HG03135 (cell line): ENCODE data around the gene ZSCAN29.
"Not testable (repeated sequence)": the region's sequence is repeated elsewhere in the genome, so short reads cannot be mapped to it uniquely, and the experiment has no call there.

Experiments
- ATAC-seq: cut with Tn5 transposase; IDR thresholded peaks from one replicate; pipeline ENCODE4 v1.9.1; 2021; ENCODE audit warnings: mild to moderate bottlenecking, moderate library complexity; ENCODE audit not compliant: unreplicated experiment

Gene ZSCAN29

DNA sequence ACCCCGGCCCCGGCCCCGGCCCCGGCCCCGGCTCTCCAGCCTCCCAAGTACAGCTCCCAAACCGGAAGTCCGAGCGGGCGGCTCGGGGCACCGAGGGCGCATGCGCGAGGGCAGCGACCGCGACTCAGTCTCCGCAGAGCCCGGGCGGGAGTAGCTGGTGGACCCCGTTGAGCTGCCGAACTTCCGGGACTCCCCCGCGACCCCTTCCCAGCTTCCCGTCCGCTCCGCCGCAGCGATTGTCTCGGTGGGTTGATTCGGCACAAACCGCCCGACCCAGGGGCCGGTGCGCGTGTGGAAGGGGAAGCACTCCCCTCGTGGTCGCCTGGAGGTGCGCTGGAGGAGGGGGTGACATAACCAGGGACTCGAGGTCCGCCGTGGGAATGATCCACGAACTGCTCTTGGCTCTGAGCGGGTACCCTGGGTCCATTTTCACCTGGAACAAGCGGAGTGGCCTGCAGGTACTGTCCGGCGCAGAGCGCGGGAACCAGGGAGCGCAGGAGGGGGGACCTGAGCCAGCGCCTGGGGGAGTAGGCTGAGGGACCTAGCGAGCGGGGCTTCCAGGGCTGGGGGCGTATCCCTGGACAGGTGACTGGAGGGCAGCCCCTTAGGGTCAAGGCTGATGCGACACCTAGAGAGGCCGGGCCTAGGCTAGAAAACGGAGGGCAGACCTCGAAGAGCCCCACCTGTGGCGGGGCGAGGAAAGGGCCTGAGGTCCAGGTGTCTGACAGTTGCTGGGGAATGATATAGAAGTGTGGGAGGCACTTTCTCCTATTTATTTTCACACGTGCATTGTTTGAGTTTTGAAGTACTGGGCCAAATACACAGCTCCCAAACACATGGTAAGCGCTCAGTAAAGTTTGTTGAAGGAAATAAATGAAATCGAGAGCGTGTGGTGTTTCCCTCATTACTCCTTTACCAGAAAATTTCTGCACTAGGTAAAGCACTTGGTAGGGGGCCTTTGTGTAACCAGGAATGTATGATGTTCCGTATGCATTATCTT, at the start of gene ZSCAN29, which contains the start of gene TUBGCP4:
ZSCAN29 (minus strand) TSS at position 69 of the 1,000 bp plus-strand sequence. CDS start 1,130 bp downstream, outside the sequence.
TUBGCP4 (plus strand) TSS at position 127 of the 1,000 bp plus-strand sequence; CDS start at position 381, 254 bp downstream.
- peak; percentile 78 for ATAC-seq

DNA sequence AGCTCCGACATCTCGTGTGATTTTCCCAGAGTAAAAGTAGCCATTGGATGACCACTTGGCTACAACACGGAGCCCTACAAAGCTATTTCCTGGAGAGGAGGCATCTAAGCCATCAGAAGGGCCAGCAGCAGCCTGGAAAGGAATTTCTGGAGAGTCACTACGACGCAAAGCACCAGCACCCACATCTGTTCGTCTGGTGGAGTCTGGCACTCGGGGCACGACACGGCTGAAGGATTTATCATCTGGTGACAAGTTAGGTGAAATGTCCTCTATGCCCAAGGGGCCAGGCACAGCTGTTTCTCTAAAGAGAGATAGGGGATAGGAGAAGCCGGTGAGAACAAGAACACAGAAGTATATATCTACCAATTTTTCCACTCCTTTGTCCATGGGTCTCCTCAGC, 49.6 kb upstream of the ZSCAN29 start:
- ATAC-seq, result no peak

DNA sequence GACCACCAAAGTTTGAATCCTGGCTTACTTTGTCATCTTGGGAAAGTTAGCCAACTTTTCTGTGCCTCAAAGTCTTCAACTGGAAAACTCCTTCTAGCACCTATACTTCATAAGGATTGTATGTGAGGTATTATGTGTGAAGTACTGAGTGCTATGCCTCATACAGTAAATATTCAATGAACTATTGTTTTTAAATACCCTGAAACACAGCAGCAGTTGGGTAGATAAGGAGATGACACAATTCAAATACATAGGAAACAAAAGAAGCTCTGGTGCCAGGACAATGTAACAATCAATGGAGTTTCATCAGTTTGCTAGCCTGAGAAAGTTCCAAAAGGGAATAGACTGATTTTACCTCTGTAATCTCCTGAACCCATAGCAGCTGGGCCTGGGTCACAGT, 43.4 kb upstream of the ZSCAN29 start:
- ATAC-seq, result no peak

DNA sequence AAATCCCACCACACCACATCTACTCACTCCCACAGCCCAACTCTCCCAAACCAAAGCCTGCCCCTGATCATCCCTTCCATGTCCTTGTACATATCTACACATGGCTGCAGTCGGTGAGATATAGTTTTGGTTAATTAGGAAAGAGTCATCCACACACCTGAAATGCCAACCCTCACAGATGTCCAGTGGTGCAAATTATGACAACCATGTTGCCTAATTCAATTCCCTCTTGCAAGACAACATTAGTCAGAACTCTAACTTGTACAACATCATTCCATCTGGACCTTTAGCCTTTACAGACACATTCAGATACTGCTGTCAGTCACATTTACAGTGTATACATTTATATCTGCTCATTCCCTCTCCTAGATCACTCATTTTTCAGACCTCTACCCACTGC, 41.3 kb upstream of the ZSCAN29 start:
- no peak for ATAC-seq

DNA sequence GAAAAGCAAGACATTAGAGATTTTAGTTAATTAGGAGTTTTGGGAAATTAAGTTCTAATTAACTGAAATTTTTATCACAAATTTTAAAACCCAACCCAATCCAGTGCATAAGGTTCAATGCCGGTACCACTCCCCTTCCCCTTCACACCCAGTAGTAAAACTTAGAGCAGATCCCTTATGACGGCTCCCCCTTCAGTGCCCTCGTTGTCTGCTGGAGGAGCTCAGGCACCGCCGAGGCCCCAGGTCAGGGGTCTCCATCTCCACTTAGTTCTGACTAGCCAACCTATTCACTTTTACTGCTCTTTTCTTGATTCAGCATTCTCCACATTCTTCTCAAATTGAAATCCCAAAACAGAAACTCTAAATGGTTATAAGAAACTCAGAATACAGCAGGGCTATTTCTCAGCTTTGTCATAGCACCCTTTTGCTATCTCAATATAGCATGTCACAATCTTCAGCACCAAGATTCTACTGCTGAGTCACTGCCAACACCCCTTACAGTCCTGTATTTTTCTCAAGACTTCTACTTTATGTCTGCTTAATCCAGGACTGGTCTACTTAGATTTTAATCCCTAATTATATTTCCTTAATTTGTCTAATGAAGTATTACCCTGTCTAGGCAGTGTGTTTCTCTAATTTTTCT, 39.9 kb upstream of the ZSCAN29 start:
- ATAC-seq, result no peak

DNA sequence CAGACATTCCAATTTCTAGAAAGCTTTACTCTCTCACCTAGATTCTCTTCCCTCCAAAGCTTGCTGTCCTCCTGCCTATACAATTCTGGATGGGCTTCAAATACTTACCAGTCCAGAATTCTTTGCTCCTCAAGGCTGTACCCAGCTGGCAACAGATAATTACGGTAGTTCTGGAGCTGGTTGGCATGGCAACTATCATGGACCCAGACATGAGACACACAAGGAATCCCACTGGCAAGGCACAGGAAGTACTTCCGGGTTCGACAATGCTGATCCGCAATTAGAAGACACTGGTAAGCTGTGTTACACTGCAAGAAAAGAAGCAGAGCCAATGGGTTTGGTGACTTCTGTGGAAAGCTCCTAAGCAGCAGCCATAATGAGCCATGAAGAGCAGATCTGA, 37.9 kb upstream of the ZSCAN29 start:
- no peak for ATAC-seq

DNA sequence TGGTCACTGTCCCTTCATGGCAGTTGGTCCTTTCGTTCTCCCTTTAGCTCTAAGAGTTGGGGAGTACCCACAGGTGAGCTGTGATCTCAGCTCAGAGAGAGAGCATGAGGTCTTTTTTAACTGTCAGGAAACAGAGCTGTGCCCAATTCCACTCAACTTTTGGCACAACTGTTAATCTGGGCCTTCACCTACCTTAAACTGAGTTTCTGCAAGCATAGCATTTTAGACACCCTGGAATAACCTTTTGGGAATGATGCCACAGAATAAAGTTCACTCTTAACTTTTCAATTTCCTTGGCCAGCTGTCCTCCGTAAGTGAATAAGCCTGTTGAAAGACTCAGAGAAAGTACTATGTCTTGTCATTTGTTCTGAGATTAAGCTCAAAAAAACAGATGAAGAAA, 36.0 kb upstream of the ZSCAN29 start:
- no peak for ATAC-seq

DNA sequence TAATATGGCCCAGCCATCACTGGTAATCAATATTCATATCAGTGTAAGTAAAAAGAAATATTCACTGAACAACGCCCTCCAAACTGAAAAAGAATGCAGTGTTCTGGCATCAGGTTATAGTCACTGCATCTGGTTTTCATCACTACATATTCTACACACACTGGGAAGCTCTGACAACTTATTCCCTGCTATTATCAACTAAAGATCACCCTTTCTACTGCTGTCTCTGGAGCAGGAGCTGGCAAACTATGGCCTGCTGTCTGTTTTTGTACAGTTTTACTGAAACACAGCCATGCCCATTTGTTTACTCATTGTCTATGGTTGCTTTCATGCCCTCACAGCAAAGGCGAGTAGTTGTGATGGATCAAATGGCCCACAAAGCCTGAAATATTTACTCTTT, 35.3 kb upstream of the ZSCAN29 start:
- ATAC-seq, result no peak

DNA sequence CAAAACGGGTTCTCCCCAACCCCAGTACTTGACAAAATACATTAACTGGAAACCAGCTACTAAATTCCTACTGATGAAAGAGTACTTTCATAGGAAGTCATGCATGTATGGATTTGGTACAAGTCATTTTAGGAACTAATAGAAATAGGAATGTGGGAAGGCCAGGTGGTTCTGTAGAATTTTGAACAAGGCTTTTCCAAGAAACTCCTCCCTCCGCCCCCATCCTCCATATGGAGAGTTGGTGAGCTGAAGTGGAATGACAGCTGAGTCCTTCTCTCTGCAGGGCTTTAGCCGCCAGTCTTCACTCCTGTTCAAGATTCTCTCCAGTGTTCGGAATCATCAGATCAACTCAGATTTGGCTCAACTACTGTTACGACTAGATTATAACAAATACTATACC, 33.3 kb upstream of the ZSCAN29 start:
- ATAC-seq, result no peak

DNA sequence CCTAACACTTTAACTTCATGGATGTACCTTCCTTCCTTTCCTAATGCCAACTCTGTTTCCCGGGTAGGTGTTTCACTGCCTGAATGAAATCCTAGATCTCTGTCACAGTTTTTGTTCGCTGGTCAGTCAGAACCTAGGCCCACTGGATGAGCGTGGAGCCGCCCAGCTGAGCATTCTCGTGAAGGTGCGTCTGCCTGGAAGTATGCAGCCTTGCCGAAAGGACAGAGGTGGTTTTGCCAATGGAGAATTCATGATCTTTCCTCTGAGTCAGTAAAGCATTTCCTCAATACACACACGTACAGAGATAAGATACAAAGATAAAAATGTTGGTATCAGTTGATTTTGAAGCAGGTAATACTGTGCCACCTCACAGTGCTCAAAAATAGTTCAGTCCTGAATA, 32.8 kb upstream of the ZSCAN29 start:
- ATAC-seq, result no peak

DNA sequence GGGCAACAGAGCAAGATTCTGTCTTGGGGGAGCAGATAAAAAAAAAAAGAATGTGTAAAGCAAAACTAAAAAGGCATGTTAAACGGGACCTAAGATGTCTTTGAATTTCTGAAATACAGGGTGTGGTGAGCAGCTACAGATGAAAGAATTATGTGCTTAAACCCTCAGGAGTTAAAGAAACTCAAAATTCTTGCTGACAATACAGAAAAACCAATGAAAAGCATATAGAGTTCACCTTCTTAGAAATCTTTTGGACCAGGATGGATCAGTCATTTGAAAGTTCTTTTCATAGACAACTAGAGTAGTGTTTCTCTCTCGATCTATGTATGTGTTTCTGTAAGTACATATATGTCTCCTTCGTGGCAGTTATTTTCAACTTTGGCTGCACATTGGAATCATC, 31.4 kb upstream of the ZSCAN29 start:
- ATAC-seq, result no peak

DNA sequence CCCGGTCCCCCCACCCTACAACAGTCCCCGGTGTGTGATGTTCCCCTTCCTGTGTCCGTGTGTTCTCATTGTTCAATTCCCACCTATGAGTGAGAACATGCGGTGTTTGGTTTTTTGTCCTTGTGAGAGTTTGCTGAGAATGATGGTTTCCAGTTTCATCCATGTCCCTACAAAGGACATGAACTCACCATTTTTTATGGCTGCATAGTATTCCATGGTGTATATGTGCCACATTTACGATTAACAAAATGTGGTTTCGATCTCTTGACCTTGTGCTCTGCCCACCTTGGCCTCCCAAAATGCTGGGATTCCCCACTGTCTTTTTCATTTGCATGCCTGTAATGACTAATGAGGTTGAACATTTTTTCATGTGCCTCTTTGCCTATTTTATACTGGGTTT, 22.7 kb upstream of the ZSCAN29 start:
- not testable (repeated sequence) for ATAC-seq

DNA sequence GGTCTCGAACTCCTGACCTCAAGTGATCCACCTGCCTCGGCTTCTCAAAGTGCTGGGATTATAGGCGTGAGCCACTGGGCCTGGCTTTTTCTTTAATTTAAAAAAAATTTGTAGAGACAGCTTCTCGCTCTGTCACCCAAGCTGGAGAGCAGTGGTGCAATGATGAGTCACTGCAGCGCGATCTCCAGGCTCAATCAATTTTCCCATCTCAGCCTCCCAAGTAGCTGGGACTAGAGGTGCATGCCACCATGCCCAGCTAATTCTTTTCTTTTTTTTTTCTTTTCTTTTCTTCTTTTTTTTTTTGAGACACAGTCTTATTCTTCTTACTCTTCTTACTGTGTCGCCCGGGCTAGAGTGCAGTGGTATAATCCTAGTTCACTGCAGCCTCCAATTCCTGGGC, 19.9 kb upstream of the ZSCAN29 start:
- ATAC-seq, result no peak

DNA sequence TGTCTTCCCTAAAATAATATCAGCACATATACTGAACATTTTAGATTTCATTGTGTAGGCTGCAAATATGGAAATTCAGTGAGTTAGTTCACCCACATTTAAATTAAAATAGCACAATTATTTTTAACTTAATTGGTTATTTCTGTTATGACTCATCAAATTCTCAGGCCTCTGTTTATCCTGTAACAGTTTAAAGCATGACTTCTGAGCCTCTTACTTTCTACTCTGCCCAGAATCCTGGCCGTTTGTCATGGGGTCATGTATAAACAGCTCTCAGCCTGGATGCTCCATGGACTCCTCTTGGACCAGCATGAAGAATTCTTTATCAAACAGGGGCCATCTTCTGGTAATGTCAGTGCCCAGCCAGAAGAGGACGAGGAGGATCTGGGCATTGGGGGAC, 12.2 kb upstream of the ZSCAN29 start:
- ATAC-seq, result no peak

DNA sequence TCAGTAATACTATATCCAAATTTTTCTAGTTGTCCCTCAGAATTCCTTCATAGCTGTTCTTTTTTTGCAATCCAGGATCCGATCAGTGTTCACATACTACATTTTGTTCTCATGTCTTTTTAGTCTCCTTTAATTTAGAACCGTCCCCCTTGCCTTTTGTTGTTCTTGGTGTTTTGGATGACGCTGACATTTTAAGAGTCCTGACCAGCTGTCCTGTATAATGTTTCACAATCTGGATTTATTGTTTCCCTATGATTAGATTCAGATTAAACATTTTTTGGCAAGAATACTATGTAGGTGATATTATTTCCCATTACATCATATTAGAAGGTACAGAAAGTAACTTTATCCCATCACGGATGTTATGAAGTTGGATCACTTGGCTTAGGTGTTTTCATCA, 11.5 kb upstream of the ZSCAN29 start:
- no peak for ATAC-seq

DNA sequence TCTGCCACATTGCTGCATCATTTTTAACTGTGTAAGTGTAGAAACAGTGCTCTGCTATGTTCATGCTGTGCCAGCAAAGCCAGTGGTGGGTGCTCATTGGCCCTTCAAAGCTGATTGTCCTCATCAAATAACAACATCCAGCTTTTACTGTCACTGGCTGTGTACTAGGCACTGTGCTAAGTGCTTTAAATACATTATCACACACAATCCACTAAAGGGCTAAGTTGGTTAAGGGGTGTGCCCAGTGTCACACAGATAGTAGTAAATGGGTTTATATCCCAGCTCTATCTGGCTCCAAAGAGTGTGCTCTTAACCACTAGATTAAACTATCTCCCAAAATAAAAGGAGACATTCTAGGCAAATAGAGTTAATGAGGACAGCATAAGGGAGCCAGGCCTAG, 7.8 kb upstream of the ZSCAN29 start:
- no peak for ATAC-seq

DNA sequence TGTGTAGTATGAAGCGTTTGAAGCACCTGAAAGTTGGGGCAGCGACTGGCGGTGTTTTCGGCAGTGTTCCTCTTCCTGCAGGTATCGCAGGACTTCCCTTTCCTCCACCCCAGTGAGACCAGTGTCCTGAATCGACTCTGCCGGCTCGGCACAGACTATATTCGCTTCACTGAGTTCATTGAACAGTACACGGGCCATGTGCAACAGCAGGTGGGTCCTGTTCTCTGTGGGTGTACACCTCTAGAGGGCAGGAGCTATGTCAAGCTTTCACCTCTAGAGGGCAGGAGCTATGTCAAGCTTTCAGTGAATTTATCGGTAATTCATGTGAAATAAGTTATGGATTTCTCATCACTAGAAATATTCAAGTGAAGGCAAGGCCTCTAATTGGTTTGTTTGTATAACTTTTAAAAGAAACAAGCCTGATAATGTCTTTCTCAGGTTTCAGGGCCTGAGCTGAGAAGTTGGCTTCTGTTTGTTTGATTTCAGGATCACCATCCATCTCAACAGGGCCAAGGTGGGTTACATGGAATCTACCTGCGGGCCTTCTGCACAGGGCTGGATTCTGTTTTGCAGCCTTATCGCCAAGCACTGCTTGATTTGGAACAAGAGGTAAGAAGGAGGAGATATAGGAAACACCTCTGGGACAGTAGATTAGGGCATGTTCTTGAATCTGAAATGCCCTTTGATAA, 5.3 kb upstream of the ZSCAN29 start:
- ATAC-seq, result no peak

DNA sequence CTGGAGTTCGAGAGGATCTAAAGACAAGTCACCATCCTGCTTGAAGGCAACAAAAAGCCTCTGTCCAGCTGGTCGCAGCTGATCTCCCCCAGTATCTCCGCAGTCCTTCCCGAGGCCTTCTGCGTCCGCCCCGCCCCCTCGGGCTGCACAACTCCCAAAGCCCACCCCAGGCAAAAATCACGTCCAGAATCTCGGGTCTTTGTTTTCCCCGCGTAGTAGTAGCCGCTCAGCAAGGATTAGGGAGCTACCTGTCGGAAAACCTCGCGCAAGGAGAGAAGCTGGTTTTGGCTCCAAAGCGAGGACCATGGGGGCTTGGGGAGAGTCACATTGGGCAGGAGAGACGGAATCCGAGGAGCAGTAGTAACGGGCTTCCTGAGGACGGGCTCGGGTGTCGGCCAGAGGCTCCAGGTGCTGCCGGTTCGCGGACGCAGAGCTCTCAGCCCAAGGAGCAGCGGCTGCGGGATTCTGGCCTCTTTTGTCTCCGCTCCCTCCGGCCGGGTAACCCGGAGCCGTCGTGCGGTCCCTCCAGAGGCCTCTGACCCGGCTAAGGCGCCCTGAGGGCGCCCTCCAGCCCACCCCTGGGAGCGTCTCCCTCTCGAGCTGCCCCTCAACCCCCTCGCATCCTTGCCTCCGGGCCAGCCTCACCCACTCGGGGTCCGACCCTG, 401 bp downstream of the ZSCAN29 start:
- ATAC-seq, result peak; percentile 52

DNA sequence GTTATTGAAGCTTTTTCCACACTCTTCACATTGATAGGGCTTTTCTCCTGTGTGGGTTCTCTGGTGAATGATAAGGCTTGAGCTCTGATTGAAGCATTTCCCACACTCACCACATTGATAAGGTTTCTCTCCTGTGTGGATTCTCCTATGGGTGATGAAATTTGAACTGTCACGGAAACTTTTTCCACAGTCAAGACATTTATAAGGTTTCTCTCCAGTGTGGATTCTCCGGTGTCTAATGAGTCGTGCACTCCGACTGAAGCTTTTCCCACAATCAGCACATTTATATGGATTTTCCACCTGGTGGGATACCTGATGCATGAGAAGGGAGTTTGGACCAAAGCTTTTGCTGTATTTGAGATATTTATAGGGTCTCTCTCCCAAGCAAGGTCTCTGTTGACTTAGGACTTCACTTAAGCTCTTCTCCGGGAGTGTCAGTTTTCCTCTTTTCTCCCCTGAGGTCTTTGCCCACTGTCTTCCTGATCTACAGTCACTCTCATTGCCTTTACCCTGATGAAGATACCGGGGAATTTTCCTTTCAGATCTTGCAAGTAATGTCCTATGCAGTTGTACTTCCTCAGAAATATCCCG, 9.4 kb downstream of the ZSCAN29 start:
- no peak for ATAC-seq

DNA sequence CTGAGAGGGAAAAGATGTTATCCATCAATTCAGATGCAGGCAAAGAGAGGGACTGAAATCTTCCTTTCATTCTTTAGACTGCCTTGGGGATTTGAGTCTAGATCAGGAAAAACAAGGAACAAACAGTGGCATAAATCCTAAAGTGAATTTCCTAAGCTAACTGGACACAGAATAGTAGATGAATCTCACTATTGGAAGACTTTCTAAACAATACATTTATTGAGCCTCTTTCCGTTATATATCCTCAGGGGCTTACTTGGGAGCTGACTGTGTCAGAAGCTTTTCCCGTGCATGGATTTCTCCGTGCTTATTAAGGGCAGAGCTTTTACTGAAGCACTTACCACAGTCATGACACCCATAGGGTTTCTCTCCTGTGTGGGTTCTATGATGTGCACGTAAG, 10.0 kb downstream of the ZSCAN29 start:
- ATAC-seq, result no peak
